NAMALWA (cell line): ENCODE data around the gene QPRT.
"Not testable (repeated sequence)": the region's sequence is repeated elsewhere in the genome, so short reads cannot be mapped to it uniquely, and the experiment has no call there.

Source experiments
- DNase-seq: peaks from one replicate; pipeline ENCODE4 v3.0.0-alpha.2; 2015; ENCODE audit warnings: low spot score

The QPRT gene

DNA sequence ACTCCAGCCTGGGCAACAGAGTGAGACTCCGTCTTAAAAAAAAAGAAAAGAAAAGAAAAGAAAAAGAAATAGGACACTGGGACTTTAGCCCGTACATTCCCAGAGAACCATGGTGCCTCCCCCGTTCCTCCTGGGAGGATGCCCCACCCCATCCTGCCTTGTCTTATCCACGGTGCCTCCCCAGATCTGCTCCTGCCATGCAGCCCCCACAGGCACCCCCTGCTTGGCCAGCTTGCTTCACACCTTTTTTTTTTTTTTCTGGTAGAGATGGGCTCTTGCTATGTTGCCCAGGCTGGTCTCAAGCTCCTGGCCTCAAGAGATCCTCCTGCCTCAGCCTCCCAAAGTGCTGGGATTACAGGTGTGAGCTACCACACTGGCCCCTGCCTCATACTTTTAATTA, 67.5 kb downstream of the QPRT start:
- DNase-seq, result not testable (repeated sequence)
